GM10847 (cell line): ENCODE measurements around the gene VHLL.
A peak's percentile ranks its signal among the peaks of the same experiment; 100 is the strongest.

ENCODE experiments used
- POLR2A ChIP-seq: IDR thresholded peaks from 2 replicates; pipeline ENCODE4 v1.6.1; 2011; ENCODE audit not compliant: insufficient read length; ENCODE audit errors: extremely low read depth

VHLL gene

DNA sequence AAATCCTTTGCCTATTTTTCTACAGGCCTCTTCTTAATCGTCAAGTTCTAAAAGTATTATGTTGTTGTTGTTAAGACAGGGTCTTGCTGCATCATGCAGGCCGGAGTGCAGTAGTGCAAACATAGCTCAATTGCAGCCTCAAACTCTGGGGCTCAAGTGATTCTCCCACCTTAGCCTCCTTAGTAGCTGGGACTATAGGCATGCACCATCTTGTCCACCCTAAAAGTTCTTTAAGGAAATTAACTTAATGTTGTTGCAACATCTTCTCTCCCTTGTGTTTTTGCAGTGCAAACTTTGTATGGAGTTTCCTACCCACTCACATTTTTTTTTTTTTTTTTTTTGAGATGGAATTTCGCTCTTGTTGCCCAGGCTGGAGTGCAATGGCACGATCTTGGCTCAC is 4.1 kb upstream of the VHLL start:
- no peak for TF ChIP-seq POLR2A

DNA sequence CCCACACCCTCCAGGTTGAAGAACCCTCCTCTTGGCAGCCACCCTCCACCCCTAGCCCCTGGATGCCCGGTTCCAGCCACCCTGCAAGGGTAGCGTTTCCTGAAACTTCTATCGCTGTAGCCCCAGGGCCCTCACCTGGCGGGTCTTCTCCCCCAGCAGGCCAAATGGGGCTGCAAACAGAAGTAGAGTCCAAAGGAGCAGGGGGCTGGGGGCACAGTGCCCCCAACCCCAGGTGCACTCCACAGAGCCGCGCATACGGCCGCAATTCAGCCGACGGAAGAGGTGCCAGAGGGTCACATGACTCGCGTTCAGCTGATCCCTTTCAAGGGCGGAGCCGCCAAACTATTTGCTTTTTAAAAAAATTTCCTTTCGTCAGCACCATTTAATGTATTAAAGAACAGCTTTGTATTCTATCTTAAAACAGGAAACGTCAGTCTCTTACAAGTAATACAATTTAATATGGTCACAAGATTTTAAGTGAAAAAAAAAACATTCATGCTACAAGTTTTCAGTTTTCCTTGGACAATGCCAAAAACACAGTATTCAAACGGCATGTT is 3.6 kb downstream of the VHLL start, which contains the start of gene GLMP:
GLMP (minus strand) TSS at position 289 of the 557 bp plus-strand sequence; CDS start at position 255, 34 bp downstream.
- peak; percentile 39 for TF ChIP-seq POLR2A

DNA sequence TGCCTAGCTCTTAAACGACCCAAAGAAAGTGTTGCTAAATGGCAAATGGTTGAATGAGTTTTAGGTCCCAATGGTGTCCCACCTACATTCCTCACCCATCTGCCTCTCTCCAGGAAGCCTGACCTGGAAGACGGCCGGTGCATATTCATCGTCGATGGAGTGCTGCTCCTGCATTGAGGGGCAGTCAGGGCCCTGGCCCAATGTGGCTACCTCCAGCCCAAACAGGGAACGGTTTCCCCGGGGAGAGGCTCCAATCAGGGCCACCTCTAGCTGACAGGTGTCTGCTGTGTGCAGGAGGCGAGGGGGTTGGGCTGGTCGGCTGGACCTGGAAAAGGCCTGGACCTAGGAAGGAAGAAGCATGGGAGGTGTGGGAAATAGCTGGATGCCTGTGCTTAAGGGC is 5.2 kb downstream of the VHLL start:
- TF ChIP-seq POLR2A = no peak

DNA sequence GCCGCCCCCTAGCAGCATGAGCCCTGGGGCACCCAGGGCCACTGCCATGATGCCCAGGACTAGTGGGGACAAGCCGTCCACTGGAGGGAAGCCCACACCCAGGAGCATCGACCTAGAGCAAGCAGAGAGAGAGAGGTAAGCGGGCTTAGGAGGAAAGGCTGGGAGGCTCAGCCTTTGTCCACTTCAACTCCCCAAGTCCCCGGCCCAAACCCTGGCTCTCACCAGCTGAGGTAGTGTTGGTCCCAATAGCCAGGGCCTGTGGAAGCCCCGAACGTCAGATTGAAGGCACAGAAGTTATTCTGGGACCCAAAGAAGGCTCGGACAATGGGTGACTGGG is 6.0 kb downstream of the VHLL start:
- no peak for TF ChIP-seq POLR2A

DNA sequence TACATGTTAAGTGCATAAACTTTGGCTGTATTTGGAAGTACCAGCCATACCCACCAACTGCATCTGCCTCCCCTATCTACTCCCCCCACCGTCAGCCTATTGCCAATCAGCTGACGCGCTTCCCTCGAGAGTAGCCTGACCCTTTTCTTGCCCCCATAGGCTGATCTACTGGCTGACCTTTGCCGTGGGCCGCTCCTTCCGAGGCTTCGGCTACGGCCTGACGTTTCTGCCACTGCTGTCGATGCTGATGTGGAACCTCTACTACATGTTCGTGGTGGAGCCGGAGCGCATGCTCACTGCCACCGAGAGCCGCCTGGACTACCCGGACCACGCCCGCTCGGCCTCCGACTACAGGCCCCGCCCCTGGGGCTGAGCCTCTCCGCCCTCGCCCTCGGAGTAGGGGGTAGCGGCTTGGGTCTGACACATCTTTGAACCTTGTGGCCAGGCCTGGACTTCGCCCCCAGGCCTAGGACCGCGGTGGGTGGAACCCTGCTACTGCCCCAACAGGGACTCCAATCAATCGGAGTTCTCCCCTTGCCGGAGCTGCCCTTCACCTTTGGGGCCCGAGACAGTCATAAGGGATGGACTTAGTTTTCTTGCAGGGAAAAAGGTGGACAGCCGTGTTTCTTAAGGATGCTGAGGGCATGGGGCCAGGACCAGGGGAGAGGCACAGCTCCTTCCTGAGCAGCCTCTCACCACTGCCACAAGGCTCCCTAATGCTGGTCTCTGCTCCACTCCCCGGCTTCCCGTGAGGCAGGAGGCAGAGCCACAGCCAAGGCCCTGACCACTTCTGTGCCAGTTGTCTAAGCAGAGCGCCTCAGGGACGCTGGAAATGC is 7.7 kb downstream of the VHLL start:
- TF ChIP-seq POLR2A = no peak

DNA sequence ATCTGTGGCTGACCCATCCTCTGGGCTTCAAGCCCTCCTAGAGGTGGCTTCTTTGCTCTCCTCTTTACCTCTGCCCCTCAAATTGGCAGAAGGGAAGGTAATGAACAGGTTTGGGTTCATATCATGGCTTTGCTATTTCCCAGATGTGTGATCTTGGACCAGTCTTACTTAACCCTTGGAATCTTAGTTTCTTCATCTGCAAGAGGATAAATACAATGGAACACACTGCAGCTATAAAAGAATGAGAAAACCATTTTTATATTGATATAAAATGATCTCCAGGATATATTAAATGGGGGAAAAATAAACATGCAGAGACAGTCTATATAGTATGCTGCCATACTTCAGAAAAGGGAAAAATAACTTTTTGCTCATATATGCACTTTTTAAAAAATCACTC is 9.2 kb downstream of the VHLL start:
- no peak for TF ChIP-seq POLR2A

DNA sequence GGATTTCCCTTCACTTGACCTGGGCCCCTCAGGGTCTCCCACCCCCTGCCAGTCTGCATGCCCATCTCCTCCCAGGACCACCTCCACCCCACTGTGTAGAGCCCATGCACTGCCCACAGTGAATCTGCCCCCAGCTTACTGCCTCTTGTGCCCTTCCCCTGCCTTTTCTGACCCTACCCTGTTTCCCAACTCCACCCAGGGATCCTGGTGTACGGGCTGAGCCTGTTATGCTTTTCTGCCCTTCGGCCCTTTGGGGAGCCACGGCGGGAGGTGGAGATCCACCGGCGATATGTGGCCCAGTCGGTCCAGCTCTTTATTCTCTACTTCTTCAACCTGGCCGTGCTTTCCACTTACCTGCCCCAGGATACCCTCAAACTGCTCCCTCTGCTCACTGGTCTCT is 13.0 kb downstream of the VHLL start:
- no peak for TF ChIP-seq POLR2A

DNA sequence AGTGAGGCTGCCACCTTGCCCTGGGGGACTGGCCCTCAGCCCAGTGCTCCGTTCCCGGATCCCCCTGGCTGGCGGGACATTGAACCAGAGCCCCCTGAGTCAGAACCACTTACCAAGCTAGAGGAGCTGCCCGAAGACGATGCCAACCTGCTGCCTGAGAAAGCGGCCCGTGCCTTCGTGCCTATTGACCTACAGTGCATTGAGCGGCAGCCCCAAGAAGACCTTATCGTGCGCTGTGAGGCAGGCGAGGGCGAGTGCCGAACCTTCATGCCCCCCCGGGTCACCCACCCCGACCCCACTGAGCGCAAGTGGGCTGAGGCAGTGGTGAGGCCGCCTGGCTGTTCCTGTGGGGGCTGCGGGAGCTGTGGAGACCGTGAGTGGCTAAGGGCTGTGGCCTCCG is 13.7 kb downstream of the VHLL start:
- no peak for TF ChIP-seq POLR2A

DNA sequence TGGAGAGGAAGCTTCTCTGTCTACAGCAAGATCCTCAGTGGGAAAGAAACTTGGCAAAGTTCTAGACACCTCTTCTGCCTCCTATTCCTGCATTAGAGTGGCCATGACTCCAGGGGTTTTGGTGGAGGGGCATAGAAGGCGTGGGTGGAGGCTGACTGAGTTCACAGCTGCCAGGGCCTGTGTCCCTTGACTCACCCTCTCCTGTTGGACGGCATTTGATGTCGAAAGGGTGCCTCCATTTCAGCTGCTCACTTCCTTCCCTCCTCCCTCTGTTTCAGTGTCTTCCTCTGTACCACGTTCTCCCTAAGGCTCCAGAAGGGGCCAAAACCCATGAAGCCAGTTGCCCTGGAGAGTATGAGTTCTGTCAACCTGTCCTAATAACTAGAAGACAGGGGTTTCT is 14.3 kb downstream of the VHLL start:
- TF ChIP-seq POLR2A = no peak

DNA sequence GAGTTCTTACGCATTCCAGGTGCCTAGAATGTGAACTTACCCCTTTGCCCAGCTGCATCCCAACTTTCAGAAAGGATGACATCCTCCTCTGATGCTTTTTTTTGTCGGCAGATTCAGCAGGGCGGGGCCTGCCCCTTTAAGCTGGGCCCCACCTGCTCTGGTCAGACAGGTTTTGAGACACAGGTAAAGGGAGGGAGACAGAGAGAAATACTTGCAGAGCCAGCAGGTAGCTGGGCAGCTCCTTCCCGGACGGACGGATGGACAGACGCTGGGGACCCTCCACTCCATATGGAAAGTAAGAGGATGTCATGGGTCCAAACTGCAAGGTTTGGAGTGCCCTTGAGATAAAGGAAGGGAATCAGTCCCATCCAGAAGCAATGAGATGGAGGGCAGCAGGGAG is 15.0 kb downstream of the VHLL start, which contains the start of gene TMEM79:
TMEM79 (plus strand) TSS at position 214 of the 400 bp plus-strand sequence. CDS start 902 bp downstream, outside the sequence.
- TF ChIP-seq POLR2A = no peak

DNA sequence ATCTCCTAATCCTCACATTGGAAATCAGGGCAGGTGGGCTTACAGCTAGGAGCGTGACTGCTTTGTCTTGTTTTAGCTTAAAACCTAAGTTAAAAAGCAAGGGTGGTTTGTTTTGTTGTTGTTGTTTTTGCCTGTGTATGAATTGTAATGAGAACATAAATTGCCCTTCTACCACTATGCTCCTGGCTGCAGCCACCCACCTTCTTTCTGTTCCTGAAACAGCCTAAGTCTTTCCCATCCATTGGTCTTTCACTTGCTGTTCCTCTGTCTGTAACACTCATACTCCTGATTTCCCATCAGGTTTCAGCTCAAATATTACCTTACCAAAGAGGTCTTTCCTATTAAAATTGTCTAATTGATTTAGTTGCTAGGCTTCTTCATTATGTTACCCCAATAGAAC is 15.6 kb downstream of the VHLL start:
- TF ChIP-seq POLR2A = no peak

DNA sequence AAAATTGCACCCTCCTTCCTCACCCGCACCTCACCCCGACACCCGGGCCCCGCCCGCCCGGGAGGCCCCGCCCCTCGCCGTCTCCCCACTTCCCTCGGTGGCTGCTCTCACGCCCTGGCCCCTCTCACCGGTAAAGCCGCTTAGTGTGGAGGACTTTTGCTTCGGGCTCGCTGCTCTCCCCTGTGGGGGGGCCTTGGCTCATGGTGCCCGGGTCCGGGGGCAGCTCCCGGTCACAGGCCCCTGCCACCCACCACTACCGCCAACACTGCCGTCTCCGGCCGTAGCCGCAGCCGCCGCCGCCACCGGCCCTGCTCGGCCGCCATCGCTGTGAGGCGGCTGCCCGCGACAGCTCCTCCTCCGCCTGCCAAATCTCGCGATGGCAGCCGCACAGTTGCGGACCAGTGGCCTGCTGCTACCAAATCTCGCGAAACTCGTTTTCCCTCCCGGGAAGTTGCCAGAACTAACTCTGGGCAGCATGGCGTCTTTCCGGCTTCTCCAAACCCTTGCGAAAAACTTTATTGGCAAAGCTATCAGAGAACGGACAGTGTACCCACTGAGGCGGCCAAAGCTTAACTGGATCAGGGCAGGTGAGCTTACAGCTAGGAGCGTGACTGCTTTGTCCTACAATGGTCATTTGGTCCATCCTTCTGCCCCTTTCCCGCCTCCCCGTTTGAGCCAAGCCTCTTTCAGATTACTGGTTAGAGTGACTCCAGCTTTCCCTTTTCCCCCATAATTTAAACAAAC is 16.5 kb downstream of the VHLL start, which contains the start of gene SMG5:
SMG5 (minus strand) TSS at position 347 of the 744 bp plus-strand sequence; CDS start at position 202, 145 bp downstream.
- TF ChIP-seq POLR2A = peak; percentile 96

DNA sequence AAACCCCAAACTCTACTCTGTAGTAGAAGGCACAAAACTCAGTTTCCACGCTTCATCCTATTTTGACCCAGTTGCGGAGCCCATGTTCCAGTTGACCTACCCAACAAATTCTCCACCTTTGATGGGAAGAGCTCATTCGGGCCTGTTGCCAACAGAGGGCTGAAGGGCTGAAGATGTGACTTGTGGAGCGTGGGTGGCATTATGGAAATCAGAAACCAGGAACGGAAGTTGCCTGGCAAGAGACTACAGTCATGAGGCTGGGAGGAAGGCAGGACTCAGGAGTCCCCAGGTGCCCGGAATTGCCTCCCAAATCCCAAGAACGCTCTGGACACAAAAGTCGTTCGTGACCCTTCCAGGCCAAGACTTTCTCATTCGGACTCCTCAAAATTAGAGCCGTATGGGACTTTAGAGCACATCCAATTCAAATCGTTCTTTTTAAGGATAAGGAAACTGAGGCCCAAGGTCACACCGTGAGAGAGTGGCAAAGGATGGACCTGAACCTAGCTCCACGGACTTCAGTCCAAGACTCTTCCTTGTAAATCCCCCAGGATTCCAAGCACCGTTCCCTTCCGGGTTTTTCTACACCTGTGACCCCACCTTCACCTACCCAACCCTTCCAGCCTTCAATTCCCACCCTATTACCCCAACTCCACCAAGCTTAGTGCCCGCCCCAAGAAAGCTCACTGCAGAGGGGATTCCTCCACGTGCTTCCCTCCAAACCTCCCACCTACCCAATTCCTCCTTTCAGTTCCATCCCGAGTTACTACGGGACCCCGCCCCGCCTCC is 17.2 kb downstream of the VHLL start:
- no peak for TF ChIP-seq POLR2A

DNA sequence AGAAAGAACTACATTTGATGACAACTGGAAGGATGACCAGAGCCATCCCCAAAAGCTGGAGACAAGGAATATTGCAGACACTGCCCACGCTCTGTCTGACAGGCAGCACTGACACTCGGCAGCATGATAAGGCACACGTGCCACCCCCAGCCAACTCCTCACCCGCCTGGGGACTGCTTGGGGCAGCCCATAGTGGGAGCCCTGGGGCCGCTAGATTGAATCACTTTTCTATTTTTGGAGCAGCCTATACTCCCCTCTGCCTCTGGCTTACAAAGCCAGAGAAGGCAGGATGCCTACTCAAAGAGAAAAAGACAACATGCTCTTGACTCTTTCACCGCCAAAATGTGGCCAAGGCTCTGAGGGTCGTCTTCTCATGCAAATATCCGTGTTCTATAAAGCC is 17.8 kb downstream of the VHLL start:
- TF ChIP-seq POLR2A = no peak

DNA sequence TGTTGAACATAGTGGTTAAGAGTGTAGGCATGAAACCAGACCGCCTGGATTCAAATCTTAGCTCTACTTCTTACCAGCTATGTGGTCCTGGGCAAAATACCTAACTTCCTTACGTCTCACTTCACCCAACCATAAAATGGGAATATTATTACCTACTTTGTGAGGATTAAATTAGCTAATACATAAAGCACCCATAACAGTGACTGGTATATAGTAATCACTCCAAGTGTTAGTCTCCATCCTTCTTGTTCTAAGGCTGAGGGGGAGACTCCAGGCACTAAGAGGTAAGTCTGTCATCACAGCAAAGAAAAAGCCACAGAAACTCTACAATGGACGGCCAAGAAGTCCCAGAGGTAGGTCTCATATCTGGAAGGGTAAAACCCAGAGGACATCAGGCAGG is 19.3 kb downstream of the VHLL start:
- TF ChIP-seq POLR2A = no peak
